Hepatocyte (in vitro differentiated cells): Measurements from ENCODE around the gene PLCB4.

Source experiments
- CTCF ChIP-seq: fragments of 200-600 bp; sonication (generic); IDR thresholded peaks from 2 replicates; pipeline ENCODE4 v1.5.1; 2016; ENCODE audit warnings: antibody characterized with exemption, mild to moderate bottlenecking; ENCODE audit not compliant: poor library complexity
- EZH2 ChIP-seq: fragments of 200-600 bp; sonication (generic); IDR thresholded peaks from 2 replicates; pipeline ENCODE4 v1.6.1; 2016; ENCODE audit warnings: antibody characterized with exemption, mild to moderate bottlenecking, borderline replicate concordance

- no peak for TF ChIP-seq CTCF
- no peak for TF ChIP-seq EZH2
Observed at GRCh38 chr20:9076440-9076839, 7.6 kb downstream of the PLCB4 start.
